Measurements from ENCODE around the gene BSX. TPM values are rescaled to one million over a fixed set of nuclear protein-coding genes. Genes with fewer than 3 reads are reported as not detected.

BSX gene
- total and polyA plus RNA-seq, 5 donors from 2014 or later = not detected

GRCh38 chr11:122998727-122999366 is 17.2 kb upstream of the BSX start:
- no peaks in the 10 kb centered on the region for H3K9me3 ChIP-seq (ENCODE audit: control insufficient read depth in 2 of 2, low read length in 2 of 2)
- H3K27ac ChIP-seq (ENCODE audit: insufficient read depth, low read length, poor library complexity, severe bottlenecking) = no peak overlapping the region
- peaks cover 20% of the 10 kb centered on the region for H3K27me3 Mint-ChIP-seq
- no peaks in the 10 kb centered on the region for H3K36me3 Mint-ChIP-seq
- H3K4me1 Mint-ChIP-seq = peaks cover 0 to 3% (median under 1%) of the 10 kb centered on the region in 4 donors
- H3K27me3 ChIP-seq (ENCODE audit: control insufficient read depth, insufficient read depth, low read length) = peaks cover 6% of the 10 kb centered on the region
- ATAC-seq (ENCODE audit: low read depth in 2 of 2) (no peak), DNase-seq (no peak)
- no peaks in the 10 kb centered on the region for H3K36me3 ChIP-seq (ENCODE audit: control insufficient read depth, insufficient read depth, low read length)
- H3K4me3 ChIP-seq (ENCODE audit: low read depth, low read length) = no peak overlapping the region
- no peak overlapping the region for H3K4me3 Mint-ChIP-seq
- no peaks in the 10 kb centered on the region for H3K4me1 ChIP-seq (ENCODE audit: control insufficient read depth, insufficient read depth, low read length, poor library complexity, severe bottlenecking)
- H3K9me3 Mint-ChIP-seq = peaks cover 0 to 2% (median 0%) of the 10 kb centered on the region in 7 donors
- no peak overlapping the region for H3K27ac Mint-ChIP-seq

- no peaks in the 10 kb centered on the region for H3K36me3 Mint-ChIP-seq
- peaks cover 0 to 5% (median 0%) of the 10 kb centered on the region in 4 donors for H3K4me1 Mint-ChIP-seq
- H3K4me3 ChIP-seq (ENCODE audit: low read depth, low read length) = no peak overlapping the region
- H3K4me1 ChIP-seq (ENCODE audit: control insufficient read depth, insufficient read depth, low read length, poor library complexity, severe bottlenecking) = no peaks in the 10 kb centered on the region
- no peak overlapping the region for H3K27ac ChIP-seq (ENCODE audit: insufficient read depth, low read length, poor library complexity, severe bottlenecking)
- no peaks in the 10 kb centered on the region for H3K9me3 ChIP-seq (ENCODE audit: control insufficient read depth in 2 of 2, low read length in 2 of 2)
- H3K36me3 ChIP-seq (ENCODE audit: control insufficient read depth, insufficient read depth, low read length) = no peaks in the 10 kb centered on the region
- H3K9me3 Mint-ChIP-seq = peaks cover 0 to 6% (median 0%) of the 10 kb centered on the region in 7 donors
- DNase-seq (no peak), ATAC-seq (ENCODE audit: low read depth in 2 of 2) (no peak)
- H3K27me3 ChIP-seq (ENCODE audit: control insufficient read depth, insufficient read depth, low read length) = peaks cover 6% of the 10 kb centered on the region
- H3K4me3 Mint-ChIP-seq = no peak overlapping the region
- no peak overlapping the region for H3K27ac Mint-ChIP-seq
- peaks cover 29% of the 10 kb centered on the region for H3K27me3 Mint-ChIP-seq
Observed at GRCh38 chr11:122995526-122995925, 13.9 kb upstream of the BSX start.

- Histone ChIP-seq H3K27me3 (ENCODE audit: control insufficient read depth, insufficient read depth, low read length) (peaks cover 45% of the 10 kb centered on the region), H3K36me3 (ENCODE audit: control insufficient read depth, insufficient read depth, low read length) (no peaks in the 10 kb centered on the region), H3K9me3 (ENCODE audit: control insufficient read depth in 2 of 2, low read length in 2 of 2) (no peaks in the 10 kb centered on the region), H3K4me1 (ENCODE audit: control insufficient read depth, insufficient read depth, low read length, poor library complexity, severe bottlenecking) (peaks cover 13% of the 10 kb centered on the region), H3K4me3 (ENCODE audit: low read depth, low read length) (no peak overlapping the region), H3K27ac (ENCODE audit: insufficient read depth, low read length, poor library complexity, severe bottlenecking) (no peak overlapping the region)
- Mint-ChIP-seq H3K36me3 (no peaks in the 10 kb centered on the region), H3K27me3 (peaks cover 90% of the 10 kb centered on the region), H3K9me3 (peaks cover 0 to 7% (median 0%) of the 10 kb centered on the region in 7 donors), H3K27ac (no peak overlapping the region), H3K4me1 (peaks cover 7 to 35% (median 10%) of the 10 kb centered on the region in 4 donors), H3K4me3 (peak overlapping the region in 3 of 4 donors; percentile 56 to 83 (median 81))
- ATAC-seq (ENCODE audit: low read depth in 2 of 2) (peak in 1 of 2 donors; percentile 26), DNase-seq (no peak)
Observed at GRCh38 chr11:122984186-122985011, 2.8 kb upstream of the BSX start.

GRCh38 chr11:122983438-122984185 is 2.0 kb upstream of the BSX start:
- Mint-ChIP-seq H3K9me3 (peaks cover 0 to 7% (median 0%) of the 10 kb centered on the region in 7 donors), H3K27me3 (peaks cover 91% of the 10 kb centered on the region), H3K36me3 (no peaks in the 10 kb centered on the region), H3K27ac (no peak overlapping the region), H3K4me1 (peaks cover 7 to 40% (median 11%) of the 10 kb centered on the region in 4 donors), H3K4me3 (peak overlapping the region; percentile 23 to 74 (median 70))
- no peak for ATAC-seq (ENCODE audit: low read depth in 2 of 2)
- Histone ChIP-seq H3K9me3 (ENCODE audit: control insufficient read depth in 2 of 2, low read length in 2 of 2) (no peaks in the 10 kb centered on the region), H3K36me3 (ENCODE audit: control insufficient read depth, insufficient read depth, low read length) (no peaks in the 10 kb centered on the region), H3K4me3 (ENCODE audit: low read depth, low read length) (no peak overlapping the region), H3K27ac (ENCODE audit: insufficient read depth, low read length, poor library complexity, severe bottlenecking) (no peak overlapping the region), H3K4me1 (ENCODE audit: control insufficient read depth, insufficient read depth, low read length, poor library complexity, severe bottlenecking) (peaks cover 13% of the 10 kb centered on the region), H3K27me3 (ENCODE audit: control insufficient read depth, insufficient read depth, low read length) (peaks cover 45% of the 10 kb centered on the region)
- no peak for DNase-seq

- no peaks in the 10 kb centered on the region for H3K36me3 Mint-ChIP-seq
- ATAC-seq (ENCODE audit: low read depth in 2 of 2) (no peak), DNase-seq (no peak)
- Histone ChIP-seq H3K9me3 (ENCODE audit: control insufficient read depth in 2 of 2, low read length in 2 of 2) (no peaks in the 10 kb centered on the region), H3K36me3 (ENCODE audit: control insufficient read depth, insufficient read depth, low read length) (no peaks in the 10 kb centered on the region), H3K4me1 (ENCODE audit: control insufficient read depth, insufficient read depth, low read length, poor library complexity, severe bottlenecking) (peaks cover 22% of the 10 kb centered on the region), H3K27ac (ENCODE audit: insufficient read depth, low read length, poor library complexity, severe bottlenecking) (no peak overlapping the region), H3K4me3 (ENCODE audit: low read depth, low read length) (no peak overlapping the region), H3K27me3 (ENCODE audit: control insufficient read depth, insufficient read depth, low read length) (peaks cover 50% of the 10 kb centered on the region)
- H3K27me3 Mint-ChIP-seq = peaks cover 95% of the 10 kb centered on the region
- peaks cover 7 to 60% (median 15%) of the 10 kb centered on the region in 4 donors for H3K4me1 Mint-ChIP-seq
- peak overlapping the region in 1 of 3 donors; percentile 56 for H3K27ac Mint-ChIP-seq
- peak overlapping the region in 2 of 4 donors; percentile 27 to 64 for H3K4me3 Mint-ChIP-seq
- peaks cover 0 to 12% (median 0%) of the 10 kb centered on the region in 7 donors for H3K9me3 Mint-ChIP-seq
Observed at GRCh38 chr11:122979815-122980595, 1.6 kb downstream of the BSX start.

GRCh38 chr11:122979103-122979814 is 2.4 kb downstream of the BSX start:
- no peaks in the 10 kb centered on the region for H3K36me3 ChIP-seq (ENCODE audit: control insufficient read depth, insufficient read depth, low read length)
- H3K4me3 Mint-ChIP-seq = peak overlapping the region in 2 of 4 donors; percentile 23 to 64
- peak overlapping the region in 1 of 3 donors; percentile 56 for H3K27ac Mint-ChIP-seq
- H3K9me3 ChIP-seq (ENCODE audit: control insufficient read depth in 2 of 2, low read length in 2 of 2) = no peaks in the 10 kb centered on the region
- H3K27me3 ChIP-seq (ENCODE audit: control insufficient read depth, insufficient read depth, low read length) = peaks cover 57% of the 10 kb centered on the region
- DNase-seq = no peak
- no peak overlapping the region for H3K27ac ChIP-seq (ENCODE audit: insufficient read depth, low read length, poor library complexity, severe bottlenecking)
- no peak overlapping the region for H3K4me3 ChIP-seq (ENCODE audit: low read depth, low read length)
- peaks cover 16% of the 10 kb centered on the region for H3K4me1 ChIP-seq (ENCODE audit: control insufficient read depth, insufficient read depth, low read length, poor library complexity, severe bottlenecking)
- H3K9me3 Mint-ChIP-seq = peaks cover 0 to 12% (median 0%) of the 10 kb centered on the region in 7 donors
- no peaks in the 10 kb centered on the region for H3K36me3 Mint-ChIP-seq
- peaks cover 7 to 56% (median 15%) of the 10 kb centered on the region in 4 donors for H3K4me1 Mint-ChIP-seq
- ATAC-seq (ENCODE audit: low read depth in 2 of 2) = no peak
- peaks cover 96% of the 10 kb centered on the region for H3K27me3 Mint-ChIP-seq
